ENCODE results near the gene LUZP1. TPM values are rescaled to one million over a fixed set of nuclear protein-coding genes. Genes with fewer than 3 reads are reported as not detected.
"Not testable (repeated sequence)": the region's sequence is repeated elsewhere in the genome, so short reads cannot be mapped to it uniquely, and the experiment has no call there.

Gene LUZP1
- polyA plus RNA-seq, 1 of the 3 experiments (the other 2 are of a cell fraction): 8.9 TPM

- DNase-seq; POLR2A ChIA-PET; H4K20me1 ChIP-seq (ENCODE audit: insufficient read depth); H3K4me2 ChIP-seq; H3K4me3 ChIP-seq (ENCODE audit: low read depth in 2 of 2, low read length in 1 of 2); H2AFZ ChIP-seq (ENCODE audit: low read depth); H3K27me3 ChIP-seq (ENCODE audit: insufficient read depth); H3K79me2 ChIP-seq (ENCODE audit: insufficient read depth); H3F3A ChIP-seq (replicated peaks; ENCODE audit: insufficient read depth); H3K9me2 ChIP-seq; H3K36me3 ChIP-seq (replicated peaks in 1 of 2; ENCODE audit: control insufficient read depth in 1 of 2, insufficient read depth in 2 of 2, low read length in 1 of 2); H3K9me3 ChIP-seq: not testable (repeated sequence)
- peak overlapping the region; percentile 24; the same call in 1 of the 2 replicates for H3K9ac ChIP-seq
- WGBS (ENCODE audit: low lambda C conversion rate): 84% methylated on average over 13 of the region's 13 CpGs
- CTCF ChIA-PET: interaction anchor here (1.8 to 3.4 kb wide), 3 partner anchors 87 to 212 kb away, joined by 4 to 15 read pairs (median 10); no protein-coding TSS in a partner anchor
- TF ChIP-seq PBX3 (IDR thresholded peaks at IDR 0.05): peak; percentile 31; the same call in 1 of the 2 replicates
- peak overlapping the region in 1 of 2 experiments; percentile 48; a peak in 2 of 4 replicates for H3K27ac ChIP-seq (ENCODE audit: low read depth in 2 of 2, low read length in 1 of 2)
- peaks cover 4 to 11% of the 10 kb centered on the region in 2 experiments; a peak in 3 of 4 replicates for H3K4me1 ChIP-seq (ENCODE audit: control insufficient read depth in 1 of 2, insufficient read depth in 2 of 2, low read depth in 1 of 2, low read length in 1 of 2)
Observed at GRCh38 chr1:23188936-23189452, 20.3 kb upstream of the LUZP1 start.

GRCh38 chr1:23188434-23188884 lies 19.8 kb upstream of the LUZP1 start:
- no peak for DNase-seq
- no peak overlapping the region for H2AFZ ChIP-seq (ENCODE audit: low read depth)
- ChIA-PET POLR2A (no interaction called here), CTCF (interaction anchor here (0.8 to 7.5 kb wide), 2 partner anchors 9 to 93 kb away, joined by 3 to 419 read pairs; no protein-coding TSS in a partner anchor)
- H3K9me3 ChIP-seq: no peaks in the 10 kb centered on the region
- no peaks in the 10 kb centered on the region for H4K20me1 ChIP-seq (ENCODE audit: insufficient read depth)
- H3K4me1 ChIP-seq (ENCODE audit: control insufficient read depth in 1 of 2, insufficient read depth in 2 of 2, low read depth in 1 of 2, low read length in 1 of 2): peaks cover 0 to 7% of the 10 kb centered on the region in 2 experiments; a peak in 3 of 4 replicates
- WGBS (ENCODE audit: low lambda C conversion rate): 67% methylated on average over 3 of the region's 6 CpGs
- peak overlapping the region in 1 of 2 experiments; percentile 48; a peak in 2 of 4 replicates for H3K27ac ChIP-seq (ENCODE audit: low read depth in 2 of 2, low read length in 1 of 2)
- H3K36me3 ChIP-seq (replicated peaks in 1 of 2; ENCODE audit: control insufficient read depth in 1 of 2, insufficient read depth in 2 of 2, low read length in 1 of 2): no peaks in the 10 kb centered on the region
- H3K79me2 ChIP-seq (ENCODE audit: insufficient read depth): no peaks in the 10 kb centered on the region
- TF ChIP-seq JUND (IDR thresholded peaks at IDR 0.05) (no peak), FOXM1 (IDR thresholded peaks at IDR 0.05; ENCODE audit: low read depth) (no peak), TEAD4 (IDR thresholded peaks at IDR 0.05; ENCODE audit: borderline replicate concordance, insufficient read depth) (no peak), NRF1 (IDR thresholded peaks at IDR 0.05; ENCODE audit: low read depth, low read length) (no peak)
- no peaks in the 10 kb centered on the region for H3K9me2 ChIP-seq
- no peak overlapping the region for H3K4me3 ChIP-seq (ENCODE audit: low read depth in 2 of 2, low read length in 1 of 2)
- no peak overlapping the region for H3K9ac ChIP-seq
- no peak overlapping the region for H3K4me2 ChIP-seq
- peaks cover 2% of the 10 kb centered on the region for H3F3A ChIP-seq (replicated peaks; ENCODE audit: insufficient read depth)
- no peaks in the 10 kb centered on the region for H3K27me3 ChIP-seq (ENCODE audit: insufficient read depth)

- Histone ChIP-seq H2AFZ (ENCODE audit: low read depth) (no peak overlapping the region), H3K4me3 (ENCODE audit: low read depth in 2 of 2, low read length in 1 of 2) (no peak overlapping the region), H3K36me3 (replicated peaks in 1 of 2; ENCODE audit: control insufficient read depth in 1 of 2, insufficient read depth in 2 of 2, low read length in 1 of 2) (no peaks in the 10 kb centered on the region), H3K27ac (ENCODE audit: low read depth in 2 of 2, low read length in 1 of 2) (no peak overlapping the region), H3K9me3 (no peaks in the 10 kb centered on the region), H3K4me1 (ENCODE audit: control insufficient read depth in 1 of 2, insufficient read depth in 2 of 2, low read depth in 1 of 2, low read length in 1 of 2) (peaks cover 0 to 7% of the 10 kb centered on the region in 2 experiments; a peak in 3 of 4 replicates), H3F3A (replicated peaks; ENCODE audit: insufficient read depth) (no peaks in the 10 kb centered on the region), H3K27me3 (ENCODE audit: insufficient read depth) (no peaks in the 10 kb centered on the region), H3K9ac (no peak overlapping the region), H3K79me2 (ENCODE audit: insufficient read depth) (no peaks in the 10 kb centered on the region), H4K20me1 (ENCODE audit: insufficient read depth) (no peaks in the 10 kb centered on the region), H3K4me2 (no peak overlapping the region), H3K9me2 (no peaks in the 10 kb centered on the region)
- 69% methylated on average over 5 of the region's 5 CpGs for WGBS (ENCODE audit: low lambda C conversion rate)
- no peak for TF ChIP-seq IRF3 (IDR thresholded peaks at IDR 0.05; ENCODE audit: low read depth, low read length)
- TF ChIP-seq CTCF (IDR thresholded peaks at IDR 0.05): no peak
- TF ChIP-seq NRF1 (IDR thresholded peaks at IDR 0.05; ENCODE audit: low read depth, low read length): no peak
- TF ChIP-seq NFIC (IDR thresholded peaks at IDR 0.05; ENCODE audit: borderline replicate concordance): no peak
- no peak for TF ChIP-seq USF1 (IDR thresholded peaks at IDR 0.05; ENCODE audit: borderline replicate concordance, low read depth)
- TF ChIP-seq TAF1 (IDR thresholded peaks at IDR 0.05; ENCODE audit: borderline replicate concordance, low read depth, low read length): no peak
- no peak for TF ChIP-seq RAD21 (IDR thresholded peaks at IDR 0.05; ENCODE audit: low read length)
- no peak for TF ChIP-seq TEAD4 (IDR thresholded peaks at IDR 0.05; ENCODE audit: borderline replicate concordance, insufficient read depth)
- POLR2A ChIA-PET: no interaction called here
- DNase-seq: no peak
- CTCF ChIA-PET: interaction anchor here (0.7 to 7.5 kb wide), 4 partner anchors 9 to 212 kb away, joined by 3 to 419 read pairs (median 81); partner anchors contain the start of gene LACTBL1
Observed at GRCh38 chr1:23187637-23188036, 19.0 kb upstream of the LUZP1 start.
